Calu3 (cell line): ENCODE results near the gene APBA2. TPM values are rescaled to one million over a fixed set of nuclear protein-coding genes. Genes with fewer than 3 reads are reported as not detected.

Experiments
- BruUV-seq: library from RNA; stranded (reverse); fragments of 400-500 nt; replicated peaks from 2 replicates; lab custom pipeline; 2021; lab: Mats Ljungman, UMichigan
- CTCF ChIA-PET: fragments of 300-600 bp; sonication (Branson Sonifier 250); formaldehyde crosslinking; loops from one replicate; lab custom pipeline; 2022; ENCODE audit warnings: antibody characterized with exemption; lab: Charles Lee
- DNase-seq: peaks from one replicate; pipeline ENCODE4 v3.0.0; 2022
- H3K27ac Mint-ChIP-seq: one replicate; pipeline ENCODE4 v1.8.0; 2022; ENCODE audit warnings: mixed read lengths; ENCODE audit not compliant: unreplicated experiment
- H3K27me3 Mint-ChIP-seq: one replicate; pipeline ENCODE4 v1.8.0; 2022; ENCODE audit warnings: mixed read lengths; ENCODE audit not compliant: unreplicated experiment
- H3K36me3 Mint-ChIP-seq: one replicate; pipeline ENCODE4 v1.8.0; 2022; ENCODE audit warnings: mild to moderate bottlenecking, moderate library complexity, mixed read lengths; ENCODE audit not compliant: insufficient read depth, unreplicated experiment
- H3K4me1 Mint-ChIP-seq: one replicate; pipeline ENCODE4 v1.8.0; 2022; ENCODE audit warnings: mild to moderate bottlenecking, low read depth, mixed read lengths; ENCODE audit not compliant: unreplicated experiment
- H3K4me3 Mint-ChIP-seq: one replicate; pipeline ENCODE4 v1.8.0; 2022; ENCODE audit warnings: mild to moderate bottlenecking, low read depth, moderate library complexity, mixed read lengths; ENCODE audit not compliant: unreplicated experiment
- H3K9me3 Mint-ChIP-seq: one replicate; pipeline ENCODE4 v1.8.0; 2022; ENCODE audit warnings: low read depth, mixed read lengths; ENCODE audit not compliant: unreplicated experiment
- CTCF ChIP-seq: fragments of 200-600 bp; IDR thresholded peaks from one replicate; pipeline ENCODE4 v1.8.0; 2022; ENCODE audit warnings: antibody characterized with exemption; ENCODE audit not compliant: unreplicated experiment
- intact Hi-C: fragments of 100-400 bp; cut with micrococcal nuclease; formaldehyde crosslinking; loops from one replicate; pipeline ENCODE4 v1.10.0; 2022; ENCODE audit not compliant: unreplicated experiment
- total RNA-seq: library from RNA; stranded (reverse); gene quantifications from 2 replicates; pipeline ENCODE4 v1.2.3, GENCODE V29; 2022

The APBA2 gene
- total RNA-seq, 1 experiment from 2014 or later, result not detected

- intact Hi-C loops, result no loop called here
- no peaks in the 10 kb centered on the region for H3K9me3 Mint-ChIP-seq
- no peak overlapping the region for H3K4me3 Mint-ChIP-seq
- H3K36me3 Mint-ChIP-seq, result no peaks in the 10 kb centered on the region
- no TSS peak for BruUV-seq
- no peak for DNase-seq
- no peaks in the 10 kb centered on the region for H3K4me1 Mint-ChIP-seq
- H3K27ac Mint-ChIP-seq, result no peak overlapping the region
- CTCF ChIA-PET, result no interaction called here
- no peak for TF ChIP-seq CTCF
- H3K27me3 Mint-ChIP-seq, result no peaks in the 10 kb centered on the region
Measured at GRCh38 chr15:29054171-29055045, 168.6 kb downstream of the APBA2 start.

- Mint-ChIP-seq H3K4me1 (no peaks in the 10 kb centered on the region), H3K9me3 (no peaks in the 10 kb centered on the region), H3K4me3 (no peak overlapping the region), H3K27ac (no peak overlapping the region), H3K27me3 (no peaks in the 10 kb centered on the region), H3K36me3 (no peaks in the 10 kb centered on the region)
- BruUV-seq, result no TSS peak
- intact Hi-C loops, result no loop called here
- DNase-seq, result no peak
- TF ChIP-seq CTCF, result no peak
- CTCF ChIA-PET, result interaction anchor here (0.7 kb wide), 1 partner anchor 434 kb away, joined by 3 read pairs; no protein-coding TSS in a partner anchor
Measured at GRCh38 chr15:29055876-29056275, 170.1 kb downstream of the APBA2 start.

GRCh38 chr15:29056839-29057450, 171.2 kb downstream of the APBA2 start:
- no peaks in the 10 kb centered on the region for H3K4me1 Mint-ChIP-seq
- CTCF ChIA-PET, result no interaction called here
- DNase-seq, result no peak
- TF ChIP-seq CTCF, result no peak
- no peaks in the 10 kb centered on the region for H3K27me3 Mint-ChIP-seq
- no peaks in the 10 kb centered on the region for H3K36me3 Mint-ChIP-seq
- H3K9me3 Mint-ChIP-seq, result no peaks in the 10 kb centered on the region
- BruUV-seq, result no TSS peak
- intact Hi-C loops, result no loop called here
- no peak overlapping the region for H3K27ac Mint-ChIP-seq
- H3K4me3 Mint-ChIP-seq, result no peak overlapping the region

- Mint-ChIP-seq H3K9me3 (no peaks in the 10 kb centered on the region), H3K27ac (no peak overlapping the region), H3K36me3 (no peaks in the 10 kb centered on the region), H3K4me1 (no peaks in the 10 kb centered on the region), H3K27me3 (no peaks in the 10 kb centered on the region), H3K4me3 (no peak overlapping the region)
- no TSS peak for BruUV-seq
- no peak for DNase-seq
- intact Hi-C loops, result no loop called here
- CTCF ChIA-PET, result no interaction called here
- no peak for TF ChIP-seq CTCF
Measured at GRCh38 chr15:29057856-29058255, 172.1 kb downstream of the APBA2 start.
